ENCODE data around the gene LIPG. TPM values are rescaled to one million over a fixed set of nuclear protein-coding genes. Genes with fewer than 3 reads are reported as not detected.

The LIPG gene
- total RNA-seq, 4 donors from 2014 or later, result 8.0 TPM; not detected in 3

GRCh38 chr18:49638891-49639557, 77.2 kb downstream of the LIPG start:
- H3K27me3 ChIP-seq, result no peaks in the 10 kb centered on the region
- TF ChIP-seq POLR2A (IDR thresholded peaks at IDR 0.05) (no peak), CTCF (IDR thresholded peaks at IDR 0.05) (no peak)
- H3K27ac ChIP-seq, result no peak overlapping the region
- DNase-seq, result no peak
- H3K36me3 ChIP-seq, result no peaks in the 10 kb centered on the region
- H3K4me3 ChIP-seq, result no peak overlapping the region
- no peaks in the 10 kb centered on the region for H3K4me1 ChIP-seq
- no peaks in the 10 kb centered on the region for H3K9me3 ChIP-seq
- intact Hi-C loops (cut with DNase I; ENCODE audit: low total_unique reads), result no loop called here

GRCh38 chr18:49639643-49640391, 78.0 kb downstream of the LIPG start:
- Histone ChIP-seq H3K4me3 (no peak overlapping the region), H3K9me3 (no peaks in the 10 kb centered on the region), H3K27ac (no peak overlapping the region), H3K4me1 (no peaks in the 10 kb centered on the region), H3K36me3 (no peaks in the 10 kb centered on the region), H3K27me3 (no peaks in the 10 kb centered on the region)
- TF ChIP-seq CTCF (IDR thresholded peaks at IDR 0.05) (no peak), POLR2A (IDR thresholded peaks at IDR 0.05) (no peak)
- intact Hi-C loops (cut with DNase I; ENCODE audit: low total_unique reads), result no loop called here
- DNase-seq, result no peak

GRCh38 chr18:49640741-49641140, 78.9 kb downstream of the LIPG start:
- DNase-seq, result no peak
- H3K27ac ChIP-seq, result no peak overlapping the region
- intact Hi-C loops (cut with DNase I; ENCODE audit: low total_unique reads), result no loop called here
- no peaks in the 10 kb centered on the region for H3K27me3 ChIP-seq
- H3K9me3 ChIP-seq, result no peaks in the 10 kb centered on the region
- no peak overlapping the region for H3K4me3 ChIP-seq
- TF ChIP-seq POLR2A (IDR thresholded peaks at IDR 0.05) (no peak), CTCF (IDR thresholded peaks at IDR 0.05) (no peak)
- H3K36me3 ChIP-seq, result no peaks in the 10 kb centered on the region
- no peaks in the 10 kb centered on the region for H3K4me1 ChIP-seq

GRCh38 chr18:49645196-49645595, 83.3 kb downstream of the LIPG start:
- no peak overlapping the region for H3K4me3 ChIP-seq
- TF ChIP-seq POLR2A (IDR thresholded peaks at IDR 0.05) (no peak), CTCF (IDR thresholded peaks at IDR 0.05) (no peak)
- H3K4me1 ChIP-seq, result no peaks in the 10 kb centered on the region
- intact Hi-C loops (cut with DNase I; ENCODE audit: low total_unique reads), result no loop called here
- H3K9me3 ChIP-seq, result no peaks in the 10 kb centered on the region
- no peak for DNase-seq
- H3K27me3 ChIP-seq, result no peaks in the 10 kb centered on the region
- H3K27ac ChIP-seq, result no peak overlapping the region
- H3K36me3 ChIP-seq, result no peaks in the 10 kb centered on the region

- H3K27me3 ChIP-seq, result no peaks in the 10 kb centered on the region
- no peaks in the 10 kb centered on the region for H3K4me1 ChIP-seq
- no peaks in the 10 kb centered on the region for H3K36me3 ChIP-seq
- H3K27ac ChIP-seq, result peak overlapping the region in 1 of 2 donors; percentile 15
- peak overlapping the region in 1 of 2 donors; percentile 16 for H3K4me3 ChIP-seq
- TF ChIP-seq CTCF (IDR thresholded peaks at IDR 0.05) (no peak), POLR2A (IDR thresholded peaks at IDR 0.05) (no peak)
- H3K9me3 ChIP-seq, result no peaks in the 10 kb centered on the region
- DNase-seq, result peak; percentile 49 to 52
- intact Hi-C loops (cut with DNase I; ENCODE audit: low total_unique reads), result no loop called here
These were observed 84.0 kb downstream of the LIPG start for GRCh38 chr18:49645841-49646351.
